ENCODE data around the gene ZYG11B.
"Not testable (repeated sequence)": the region's sequence is repeated elsewhere in the genome, so short reads cannot be mapped to it uniquely, and the experiment has no call there.

ZYG11B gene

DNA sequence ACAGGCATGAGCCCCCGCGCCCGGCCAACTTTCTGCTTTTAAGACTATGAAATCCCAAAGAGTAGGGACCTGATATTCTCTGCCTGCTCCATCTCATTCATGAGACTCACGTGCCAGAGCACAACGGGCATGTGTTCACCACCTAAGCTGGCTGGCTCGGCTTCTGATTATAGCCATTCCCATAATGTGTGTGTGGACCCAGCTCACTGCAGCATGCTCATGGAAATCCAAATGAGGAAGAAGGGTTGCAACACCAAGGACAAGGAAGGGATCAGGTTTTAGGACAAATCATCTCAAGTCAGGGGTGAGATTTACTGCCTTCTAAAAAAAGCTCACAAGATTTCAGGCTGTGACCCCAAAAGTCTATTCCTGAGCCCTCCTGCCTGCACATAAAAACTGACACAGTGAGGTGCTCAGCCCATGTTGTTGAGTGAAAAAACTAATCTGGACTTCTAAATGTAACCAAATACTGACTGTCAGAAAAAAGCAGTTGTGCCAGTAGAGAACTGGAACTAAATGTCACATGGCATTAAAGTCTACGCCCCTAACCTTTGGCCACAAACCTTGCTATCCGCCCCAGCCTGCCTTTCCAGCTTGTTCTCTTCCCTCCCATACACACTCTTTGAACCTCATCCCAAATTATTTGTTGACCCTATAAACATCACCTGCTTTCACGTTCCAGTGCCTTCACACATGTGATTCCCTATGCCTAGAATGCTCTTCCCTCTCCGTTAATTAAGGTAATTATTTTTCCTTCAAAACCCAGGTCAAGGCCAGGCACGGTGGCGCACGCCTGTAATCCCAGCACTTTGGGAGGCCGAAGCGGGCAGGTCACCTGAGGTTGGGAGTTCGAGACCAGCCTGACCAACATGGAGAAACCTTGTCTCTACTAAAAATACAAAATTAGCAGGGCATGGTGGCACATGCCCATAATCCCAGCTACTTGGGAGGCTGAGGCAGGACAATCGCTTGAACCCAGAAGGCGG is 19.0 kb upstream of the ZYG11B start:
- no peak for DNase-seq (ENCODE audit: low spot score)

DNA sequence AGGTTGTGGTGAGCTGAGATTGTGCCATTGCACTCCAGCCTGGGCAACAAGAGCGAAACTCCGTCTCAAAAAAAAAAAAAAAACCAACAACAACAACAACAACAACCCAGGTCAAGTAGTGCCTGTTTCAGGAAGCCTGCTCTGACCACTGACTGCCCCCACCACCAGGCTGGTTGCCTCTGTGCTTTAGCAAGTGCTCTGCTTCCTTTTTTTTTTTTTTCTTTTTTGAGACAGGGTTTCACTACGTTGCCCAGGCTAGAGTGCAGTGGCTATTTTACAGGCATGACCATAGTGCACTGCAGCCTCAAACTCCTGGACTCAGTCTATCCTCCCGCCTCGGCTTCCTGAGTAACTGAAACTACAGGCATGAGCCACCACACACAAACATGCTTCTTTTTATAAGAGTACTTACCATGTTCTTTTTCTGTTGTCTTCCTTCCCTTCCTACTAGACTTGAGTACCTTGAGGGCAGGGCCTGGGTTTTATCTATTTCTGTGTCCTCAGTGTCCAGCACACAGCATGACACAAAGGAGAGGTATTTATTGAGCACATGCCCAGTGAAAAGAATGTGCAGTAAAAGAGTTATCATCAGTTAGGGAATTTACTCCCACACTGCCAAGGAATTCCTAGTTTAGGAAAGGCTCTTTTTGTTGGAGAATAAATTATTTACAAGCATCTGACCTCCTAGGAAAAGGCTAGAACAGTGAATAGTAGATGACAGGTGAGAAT is 18.2 kb upstream of the ZYG11B start:
- no peak for DNase-seq (ENCODE audit: low spot score)

DNA sequence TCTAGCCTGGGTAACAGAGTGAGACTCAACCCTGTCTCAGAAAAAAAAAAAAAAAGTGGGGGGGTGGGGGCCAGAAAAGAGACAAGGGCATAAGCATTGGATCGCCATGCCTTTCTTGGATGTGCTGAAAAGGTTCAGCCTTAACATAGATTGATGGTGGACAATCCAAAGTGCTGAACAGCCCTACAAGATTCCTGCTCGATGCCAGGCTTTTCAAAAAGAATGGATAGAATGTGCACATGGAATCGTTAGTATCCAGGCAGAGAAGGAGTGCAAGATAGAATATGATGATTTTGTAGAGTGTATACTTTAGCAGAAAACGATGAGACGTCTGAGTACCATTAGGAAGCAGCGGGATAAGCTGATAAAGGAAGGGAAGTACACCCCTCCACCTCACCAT is 17.2 kb upstream of the ZYG11B start:
- no peak for DNase-seq (ENCODE audit: low spot score)

DNA sequence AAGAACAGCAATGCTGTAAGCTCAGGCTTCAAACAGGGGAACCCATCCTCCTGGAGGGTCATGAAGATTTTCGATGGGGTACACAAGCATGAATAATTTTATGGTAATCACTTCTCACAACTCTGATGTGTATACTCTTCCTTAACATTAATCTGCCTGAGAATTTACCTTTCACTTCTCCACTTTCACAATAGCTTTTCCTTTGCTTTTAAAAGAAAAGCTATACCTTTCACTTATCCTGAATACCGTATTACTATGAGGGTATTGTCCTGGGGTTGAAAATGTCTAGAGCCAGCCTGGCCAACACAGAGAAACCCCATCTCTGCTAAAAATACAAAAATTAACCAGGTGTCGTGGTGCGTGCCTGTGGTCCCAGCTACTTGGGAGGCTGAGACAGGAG is 12.7 kb upstream of the ZYG11B start:
- DNase-seq (ENCODE audit: low spot score) = no peak

- not testable (repeated sequence) for DNase-seq (ENCODE audit: low spot score)
Observed at GRCh38 chr1:52715296-52715695, 11.0 kb upstream of the ZYG11B start.

DNA sequence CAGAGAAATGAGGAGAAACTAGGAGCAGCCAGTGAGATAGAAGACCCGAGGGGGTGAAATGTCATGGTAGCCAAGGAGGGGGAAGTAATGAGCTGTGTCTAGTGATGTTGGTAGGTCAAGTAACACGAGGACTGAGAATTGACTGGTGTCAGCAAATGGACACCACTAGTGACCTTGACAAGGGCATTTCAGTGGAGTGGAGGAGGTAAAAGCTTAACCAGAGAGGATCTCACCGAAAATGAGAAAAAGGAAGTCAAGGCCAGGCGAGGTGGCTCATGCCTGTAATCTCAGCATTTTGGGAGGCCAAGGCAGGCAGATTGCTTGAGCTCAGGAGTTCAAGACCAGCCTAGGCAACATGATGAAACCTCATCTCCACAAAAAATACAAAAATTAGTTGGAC is 3.0 kb upstream of the ZYG11B start:
- no peak for DNase-seq (ENCODE audit: low spot score)

- no peak for DNase-seq (ENCODE audit: low spot score)
Observed at GRCh38 chr1:52725903-52726264, 369 bp upstream of the ZYG11B start.

GRCh38 chr1:52727114-52727586 is 897 bp downstream of the ZYG11B start:
- peak; percentile 15 for DNase-seq (ENCODE audit: low spot score)

DNA sequence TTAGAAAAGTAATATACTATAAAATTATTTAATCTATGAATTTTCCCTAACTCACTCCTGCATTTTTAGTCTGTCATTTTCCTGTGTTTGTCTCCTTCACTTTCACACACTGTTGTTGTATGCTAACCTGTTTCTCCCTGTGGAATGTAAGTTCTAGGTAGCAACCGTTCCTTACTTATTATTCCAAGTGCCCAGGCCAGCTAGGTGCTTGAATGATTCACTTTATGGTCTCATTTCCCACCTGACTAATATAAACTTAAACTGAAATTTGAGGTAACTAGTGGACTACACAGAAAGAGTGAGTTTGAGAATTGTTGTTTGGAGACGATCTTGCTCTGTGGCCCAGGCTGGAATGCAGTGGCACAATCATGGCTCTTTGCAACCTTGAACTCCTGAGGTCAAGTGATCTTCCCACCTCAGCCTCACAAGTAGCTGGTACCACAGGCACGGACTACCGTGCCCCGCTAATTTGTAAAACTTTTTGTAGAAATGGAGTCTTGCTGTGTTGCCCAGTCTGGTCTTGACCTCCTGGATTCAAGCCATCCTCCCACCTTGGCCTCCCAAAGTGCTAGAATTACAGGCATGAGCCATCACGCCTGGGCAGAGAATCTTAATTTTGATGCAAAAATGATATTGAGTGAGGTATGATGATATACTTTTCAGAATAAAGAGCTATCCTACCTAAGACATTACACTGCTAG is 1.9 kb downstream of the ZYG11B start:
- no peak for DNase-seq (ENCODE audit: low spot score)

- DNase-seq (ENCODE audit: low spot score) = no peak
Observed at GRCh38 chr1:52733368-52733767, 7.1 kb downstream of the ZYG11B start.

DNA sequence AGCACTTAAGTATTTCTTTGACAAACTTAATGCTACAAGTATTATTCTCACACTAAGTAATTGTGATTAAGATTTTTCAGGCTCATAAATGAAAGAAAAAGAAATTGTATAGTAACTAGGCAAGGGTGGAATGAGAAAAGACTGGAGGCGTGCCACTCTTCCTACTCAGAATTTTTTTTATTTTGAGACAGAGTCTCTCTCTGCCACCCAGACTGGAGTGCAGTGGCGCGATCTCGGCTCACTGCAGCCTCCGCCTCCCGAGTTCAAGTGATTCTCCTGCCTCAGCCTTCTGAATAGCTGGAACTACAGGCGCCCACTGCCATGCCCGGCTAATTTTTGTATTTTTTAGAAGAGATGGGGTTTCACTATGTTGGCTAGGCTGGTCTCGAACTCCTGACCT is 9.1 kb downstream of the ZYG11B start:
- not testable (repeated sequence) for DNase-seq (ENCODE audit: low spot score)

GRCh38 chr1:52738148-52738547 is 11.9 kb downstream of the ZYG11B start:
- DNase-seq (ENCODE audit: low spot score) = no peak

DNA sequence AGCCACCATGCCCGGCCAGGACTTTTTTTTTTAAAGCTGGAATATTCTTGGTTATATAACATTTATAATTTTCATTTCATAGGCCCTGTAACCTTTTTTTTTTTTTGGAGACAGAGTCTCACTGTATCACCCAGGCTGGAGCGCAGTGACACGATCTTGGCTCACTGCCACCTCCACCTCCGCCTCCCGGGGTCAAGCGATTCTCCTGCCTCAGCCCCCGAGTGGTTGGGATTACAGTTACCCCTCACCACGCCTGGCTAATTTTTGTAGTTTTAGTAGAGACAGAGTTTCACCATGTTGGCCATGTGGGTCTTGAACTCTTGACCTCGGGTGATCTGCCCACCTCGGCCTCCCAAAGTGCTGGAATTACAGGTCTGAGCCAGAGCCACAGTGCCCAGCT is 12.6 kb downstream of the ZYG11B start:
- DNase-seq (ENCODE audit: low spot score) = no peak

DNA sequence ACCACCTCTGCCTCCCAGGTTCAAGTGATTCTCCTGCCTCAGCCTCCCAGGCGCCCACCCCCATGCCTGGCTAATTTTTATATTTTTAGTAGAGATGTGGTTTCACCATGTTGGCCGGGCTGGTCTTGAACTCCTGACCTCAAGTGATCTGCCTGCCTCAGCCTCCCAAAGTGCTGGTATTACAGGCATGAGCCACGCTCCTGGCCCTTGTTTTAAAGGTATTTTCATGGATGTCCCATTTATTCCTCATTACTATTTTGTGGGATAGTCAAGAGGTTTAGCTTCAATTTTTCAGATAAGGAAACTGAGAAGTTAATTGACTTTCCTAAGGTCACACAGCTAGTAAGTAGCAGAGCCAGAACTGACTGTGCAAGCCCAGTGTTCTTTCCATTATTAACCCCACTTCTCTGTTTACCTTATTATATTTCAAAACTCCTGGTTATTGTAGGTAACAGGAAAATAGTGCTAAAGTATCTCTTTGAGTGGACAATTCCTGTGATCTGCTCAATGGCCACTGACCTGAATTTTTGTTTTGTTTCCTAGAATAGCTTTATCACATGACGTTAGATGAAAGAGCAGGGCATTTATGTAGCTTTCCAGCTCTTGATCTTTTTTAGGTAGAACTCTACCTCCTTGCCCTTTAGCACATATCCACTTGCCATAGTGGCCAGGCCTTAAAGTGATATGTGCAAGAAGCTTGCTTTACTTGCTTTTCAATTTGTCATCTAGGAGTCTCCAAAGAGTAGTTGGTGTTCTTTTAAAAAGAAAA is 13.6 kb downstream of the ZYG11B start:
- DNase-seq (ENCODE audit: low spot score) = no peak

DNA sequence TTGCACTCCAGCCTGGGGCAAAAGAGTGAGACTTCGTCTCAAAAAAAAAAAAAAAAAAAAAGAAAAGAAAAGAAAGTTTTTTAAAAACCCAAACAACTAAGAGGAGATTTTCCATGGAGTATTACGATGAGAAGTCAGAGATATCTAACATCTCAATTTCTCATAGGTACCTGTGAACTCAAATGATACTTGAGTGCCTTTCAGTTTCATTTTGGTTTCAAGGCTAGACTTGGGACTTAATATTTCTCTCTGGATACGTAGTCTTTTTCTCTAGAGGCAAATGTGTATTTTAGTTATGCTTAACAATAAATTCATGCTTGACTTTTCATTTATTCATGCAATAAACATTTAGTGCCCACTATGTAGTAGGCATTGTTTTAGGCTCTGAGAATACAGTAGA is 15.0 kb downstream of the ZYG11B start:
- no peak for DNase-seq (ENCODE audit: low spot score)

DNA sequence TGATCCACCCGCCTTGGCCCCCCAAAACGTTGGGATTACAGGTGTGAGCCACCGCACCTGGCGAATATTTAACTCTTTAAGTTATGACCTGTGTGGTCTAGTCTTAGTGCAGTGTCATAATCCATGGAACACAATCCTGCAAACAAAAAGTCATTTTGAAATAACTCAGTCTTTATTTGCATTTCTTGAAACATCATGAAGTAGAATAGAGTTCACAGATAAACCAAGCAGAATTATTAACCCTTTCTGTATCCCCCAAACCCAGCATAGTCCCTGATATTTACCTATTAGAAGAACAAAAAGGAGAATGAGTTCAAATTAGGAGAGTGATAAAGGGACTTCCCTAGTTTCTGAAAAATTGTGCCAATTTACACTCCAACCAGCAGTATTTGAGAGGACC is 19.9 kb downstream of the ZYG11B start:
- no peak for DNase-seq (ENCODE audit: low spot score)

GRCh38 chr1:52747450-52747849 is 21.2 kb downstream of the ZYG11B start:
- no peak for DNase-seq (ENCODE audit: low spot score)

GRCh38 chr1:52748119-52748518 is 21.9 kb downstream of the ZYG11B start:
- no peak for DNase-seq (ENCODE audit: low spot score)

DNA sequence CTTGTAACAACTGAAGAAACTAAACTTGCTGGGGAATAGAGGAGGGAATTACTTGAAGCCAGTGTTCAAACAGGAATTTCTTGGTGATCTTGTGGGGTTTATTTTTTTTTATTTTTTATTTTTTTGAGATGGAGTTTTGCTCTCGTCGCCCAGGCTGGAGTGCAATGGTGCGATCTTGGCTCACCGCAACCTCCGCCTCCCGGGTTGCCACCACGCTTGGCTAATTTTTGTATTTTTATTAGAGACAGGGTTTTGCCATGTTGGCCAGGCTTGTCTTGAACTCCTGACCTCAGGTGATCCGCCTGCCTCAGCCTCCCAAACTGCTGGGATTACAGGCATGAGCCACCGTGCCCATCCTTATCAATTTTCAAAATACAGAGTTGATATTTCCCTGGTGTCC is 23.2 kb downstream of the ZYG11B start:
- not testable (repeated sequence) for DNase-seq (ENCODE audit: low spot score)

DNA sequence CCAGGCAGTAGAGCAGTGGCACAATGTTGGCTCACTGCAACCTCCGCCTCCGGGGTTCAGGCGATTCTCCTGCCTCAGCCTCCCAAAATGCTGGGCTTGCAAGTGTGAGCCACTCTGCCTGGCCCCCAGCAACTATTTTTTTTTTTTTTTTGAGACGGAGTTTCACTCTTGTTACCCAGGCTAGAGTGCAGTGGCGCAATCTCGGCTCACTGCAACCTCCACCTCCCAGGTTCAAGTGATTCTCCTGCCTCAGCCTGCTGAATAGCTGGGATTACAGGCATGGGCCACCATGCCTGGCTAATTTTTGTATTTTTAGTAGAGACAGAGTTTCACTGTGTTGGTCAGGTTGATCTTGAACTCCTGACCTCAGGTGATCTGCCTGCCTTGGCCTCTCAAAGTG is 23.9 kb downstream of the ZYG11B start:
- not testable (repeated sequence) for DNase-seq (ENCODE audit: low spot score)

Data from SK-N-DZ (cell line).